ENCODE results near the gene YBX3. TPM values are rescaled to one million over a fixed set of nuclear protein-coding genes. Genes with fewer than 3 reads are reported as not detected.
A peak's percentile ranks its signal among the peaks of the same experiment; 100 is the strongest.

YBX3 gene
- total RNA-seq, 5 donors from 2014 or later (not counting 1 experiment from before 2014, with no cell fraction given) = 14.8 to 101 (median 44.2) TPM

DNA sequence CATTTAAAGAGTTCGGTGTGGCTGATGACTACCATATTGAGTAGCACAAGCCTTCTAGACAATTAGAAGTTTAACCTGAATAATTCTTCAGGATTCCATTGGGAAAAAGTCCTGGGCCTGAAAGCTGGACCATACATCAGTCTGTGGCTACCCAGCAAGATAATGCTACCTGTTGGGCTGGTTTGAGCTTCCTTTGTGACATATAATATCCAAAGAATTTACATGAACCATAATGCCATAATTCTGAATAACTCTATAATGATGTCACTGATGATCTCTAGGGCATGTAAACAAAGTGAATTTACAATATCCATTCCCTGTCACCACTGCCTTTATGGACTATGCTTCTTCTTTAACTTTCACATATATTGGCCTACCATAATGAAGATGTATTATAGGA is 3.8 kb upstream of the YBX3 start:
- peaks cover 4 to 14% of the 10 kb centered on the region in 2 experiments for H3K4me1 ChIP-seq (ENCODE audit: control insufficient read depth in 1 of 2, extremely low read depth in 1 of 2, insufficient read depth in 2 of 2, low read length in 2 of 2)
- no peaks in the 10 kb centered on the region for H3K9me3 ChIP-seq
- H3K27me3 Mint-ChIP-seq = peaks cover 25 to 50% of the 10 kb centered on the region in 2 donors
- H3K9me3 Mint-ChIP-seq = no peaks in the 10 kb centered on the region
- peaks cover 12 to 15% (median 13%) of the 10 kb centered on the region in 3 donors for H3K4me1 Mint-ChIP-seq
- WGBS (ENCODE audit: insufficient coverage) = 100% methylated on average over 1 of the region's 1 CpG
- ChIA-PET POLR2A (no interaction called here), CTCF (no interaction called here)
- no peak overlapping the region for H3K27ac ChIP-seq (ENCODE audit: low read length)
- DNase-seq (no peak), ATAC-seq (replicated peaks in 1 of 4) (no peak)
- H3K27me3 ChIP-seq (replicated peaks in 1 of 2; ENCODE audit: control insufficient read depth in 2 of 2, extremely low read depth in 1 of 2, insufficient read depth in 2 of 2, low read length in 1 of 2) = peaks cover 0 to 14% of the 10 kb centered on the region in 2 experiments
- no peak overlapping the region for H3K4me3 ChIP-seq (ENCODE audit: control insufficient read depth in 1 of 2, extremely low read depth in 1 of 2, low read length in 1 of 2)
- H3K4me3 Mint-ChIP-seq = no peak overlapping the region
- H3K36me3 Mint-ChIP-seq = no peaks in the 10 kb centered on the region
- no peak overlapping the region for H3K27ac Mint-ChIP-seq
- H3K36me3 ChIP-seq (ENCODE audit: control insufficient read depth in 2 of 2, extremely low read depth in 1 of 2, insufficient read depth in 1 of 2, low read length in 1 of 2) = no peaks in the 10 kb centered on the region

DNA sequence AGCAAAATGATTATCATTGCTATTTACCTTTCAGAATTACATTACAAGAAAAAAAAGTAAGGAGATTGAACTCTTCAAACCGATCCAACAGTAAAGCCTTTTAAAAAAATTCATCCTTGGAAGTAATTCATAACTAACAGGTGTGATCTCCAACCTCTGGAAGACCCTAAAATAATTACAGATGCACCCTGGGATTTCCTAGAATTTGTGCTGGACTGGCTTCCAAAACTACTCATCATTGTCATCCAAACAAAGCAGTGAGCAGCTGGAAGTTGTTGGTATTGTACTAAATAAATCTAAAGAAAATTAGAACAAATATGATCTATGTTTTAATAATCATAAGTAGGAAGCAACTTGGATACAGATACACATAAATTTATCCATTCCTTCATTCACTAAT is 1.9 kb upstream of the YBX3 start:
- no peaks in the 10 kb centered on the region for H3K9me3 ChIP-seq

DNA sequence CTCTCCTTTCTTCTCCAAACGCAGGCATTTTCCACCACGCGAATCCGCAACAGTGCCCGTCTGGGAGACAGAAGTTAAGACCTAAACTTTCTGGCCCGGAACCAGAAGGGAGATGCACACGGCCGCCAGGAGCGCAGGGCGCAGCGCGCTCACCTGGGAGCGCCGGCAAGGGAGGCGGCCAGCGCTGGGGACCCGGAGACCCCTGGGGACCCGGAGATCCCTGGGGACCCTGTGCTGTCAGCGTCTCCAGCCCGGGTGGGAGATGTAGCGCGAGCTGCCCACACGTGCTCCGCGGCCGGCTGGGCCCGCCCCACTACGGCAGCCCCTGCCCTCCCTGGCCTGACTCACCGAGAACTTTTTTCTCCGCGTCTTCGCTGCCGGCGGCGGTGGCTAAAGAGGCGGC is 620 bp downstream of the YBX3 start:
- no peaks in the 10 kb centered on the region for H3K36me3 Mint-ChIP-seq
- no peaks in the 10 kb centered on the region for H3K9me3 Mint-ChIP-seq

More for the DNA sequence above, 1.9 kb upstream of the YBX3 start:
- H3K36me3 ChIP-seq (ENCODE audit: control insufficient read depth in 2 of 2, extremely low read depth in 1 of 2, insufficient read depth in 1 of 2, low read length in 1 of 2) = no peaks in the 10 kb centered on the region
- H3K27me3 ChIP-seq (replicated peaks in 1 of 2; ENCODE audit: control insufficient read depth in 2 of 2, extremely low read depth in 1 of 2, insufficient read depth in 2 of 2, low read length in 1 of 2) = peaks cover 0 to 15% of the 10 kb centered on the region in 2 experiments
- WGBS (ENCODE audit: insufficient coverage) = no CpG with 5 or more reads among the region's 1 CpG
- no peaks in the 10 kb centered on the region for H3K36me3 Mint-ChIP-seq
- H3K9me3 Mint-ChIP-seq = no peaks in the 10 kb centered on the region
- H3K4me3 Mint-ChIP-seq = no peak overlapping the region
- ATAC-seq (replicated peaks in 1 of 4) (no peak), DNase-seq (no peak)
- no peak overlapping the region for H3K27ac Mint-ChIP-seq
- peaks cover 11 to 18% of the 10 kb centered on the region in 2 experiments for H3K4me1 ChIP-seq (ENCODE audit: control insufficient read depth in 1 of 2, extremely low read depth in 1 of 2, insufficient read depth in 2 of 2, low read length in 2 of 2)
- CTCF ChIA-PET = no interaction called here
- no peak overlapping the region for H3K4me3 ChIP-seq (ENCODE audit: control insufficient read depth in 1 of 2, extremely low read depth in 1 of 2, low read length in 1 of 2)
- peaks cover 32 to 53% of the 10 kb centered on the region in 2 donors for H3K27me3 Mint-ChIP-seq
- no peak overlapping the region for H3K27ac ChIP-seq (ENCODE audit: low read length)
- peaks cover 24 to 30% (median 27%) of the 10 kb centered on the region in 3 donors for H3K4me1 Mint-ChIP-seq
- POLR2A ChIA-PET = no interaction called here

DNA sequence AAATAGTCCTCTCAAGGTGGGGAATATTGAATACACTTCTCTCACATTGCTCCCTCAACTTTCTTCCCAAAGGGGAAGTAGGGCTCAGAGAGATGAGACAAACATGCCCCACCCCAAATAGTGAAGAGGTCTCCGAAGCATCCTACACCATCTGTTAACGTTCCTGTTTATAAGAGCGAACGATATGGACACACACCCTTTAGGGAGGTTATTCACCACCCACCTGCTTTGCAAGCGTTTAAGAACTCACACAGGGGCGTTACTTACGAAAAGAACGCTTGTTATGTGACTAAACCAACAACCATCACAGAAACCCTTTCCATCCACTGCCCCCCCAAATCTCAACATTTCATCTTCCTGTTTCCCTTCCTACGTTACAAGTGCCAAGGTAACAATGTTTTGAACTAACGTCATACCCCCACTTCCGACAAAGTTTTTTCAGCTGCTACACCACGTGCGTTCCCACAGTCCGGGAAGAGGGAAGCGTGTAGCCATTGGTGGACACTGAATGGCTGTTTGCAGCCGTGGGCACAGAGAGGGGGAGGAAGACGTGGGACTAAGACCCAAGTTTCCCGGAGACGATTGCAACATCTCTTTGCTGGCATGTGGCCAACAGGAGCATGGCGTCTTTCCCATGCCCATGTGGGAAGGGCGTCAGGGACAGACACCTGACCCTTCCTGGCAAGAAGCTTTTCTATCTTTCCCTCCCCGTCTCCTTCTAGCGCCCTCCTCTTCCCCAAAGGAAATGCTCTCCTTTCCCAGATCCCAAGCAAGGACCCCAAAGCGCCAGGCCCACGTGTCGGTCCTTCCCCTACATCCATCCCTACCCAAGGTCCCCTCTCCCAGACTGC is 1.2 kb downstream of the YBX3 start:
- DNase-seq (peak; percentile 8 to 86 (median 59)), ATAC-seq (replicated peaks in 1 of 4) (peak; percentile 33 to 79 (median 51))
- Mint-ChIP-seq H3K9me3 (no peaks in the 10 kb centered on the region), H3K27me3 (peaks cover 29 to 56% of the 10 kb centered on the region in 2 donors), H3K36me3 (no peaks in the 10 kb centered on the region), H3K4me1 (peaks cover 24 to 32% (median 27%) of the 10 kb centered on the region in 3 donors), H3K27ac (peak overlapping the region; percentile 63 to 80), H3K4me3 (peak overlapping the region; percentile 88 to 90 (median 88))
- ChIA-PET CTCF (no interaction called here), POLR2A (interaction anchor here in 1 of 2 donors (0.7 kb wide), 1 partner anchor 107 kb away, joined by 4 read pairs; no protein-coding TSS in a partner anchor)
- no peaks in the 10 kb centered on the region for H3K36me3 ChIP-seq (ENCODE audit: control insufficient read depth in 2 of 2, extremely low read depth in 1 of 2, insufficient read depth in 1 of 2, low read length in 1 of 2)
- peak overlapping the region; percentile 66 to 91 for H3K4me3 ChIP-seq (ENCODE audit: control insufficient read depth in 1 of 2, extremely low read depth in 1 of 2, low read length in 1 of 2)
- peaks cover 0 to 11% of the 10 kb centered on the region in 2 experiments for H3K27me3 ChIP-seq (replicated peaks in 1 of 2; ENCODE audit: control insufficient read depth in 2 of 2, extremely low read depth in 1 of 2, insufficient read depth in 2 of 2, low read length in 1 of 2)
- H3K4me1 ChIP-seq (ENCODE audit: control insufficient read depth in 1 of 2, extremely low read depth in 1 of 2, insufficient read depth in 2 of 2, low read length in 2 of 2) = peaks cover 13 to 18% of the 10 kb centered on the region in 2 experiments
- H3K9me3 ChIP-seq = no peaks in the 10 kb centered on the region
- peak overlapping the region; percentile 80 for H3K27ac ChIP-seq (ENCODE audit: low read length)
- 2% methylated on average over 23 of the region's 26 CpGs for WGBS (ENCODE audit: insufficient coverage)

More for the DNA sequence above, 620 bp downstream of the YBX3 start:
- H3K9me3 ChIP-seq = no peaks in the 10 kb centered on the region
- H3K4me1 ChIP-seq (ENCODE audit: control insufficient read depth in 1 of 2, extremely low read depth in 1 of 2, insufficient read depth in 2 of 2, low read length in 2 of 2) = peaks cover 13 to 18% of the 10 kb centered on the region in 2 experiments
- H3K4me1 Mint-ChIP-seq = peaks cover 24 to 30% (median 27%) of the 10 kb centered on the region in 3 donors
- peak overlapping the region; percentile 66 to 91 for H3K4me3 ChIP-seq (ENCODE audit: control insufficient read depth in 1 of 2, extremely low read depth in 1 of 2, low read length in 1 of 2)
- H3K27me3 Mint-ChIP-seq = peaks cover 26 to 55% of the 10 kb centered on the region in 2 donors
- peaks cover 0 to 11% of the 10 kb centered on the region in 2 experiments for H3K27me3 ChIP-seq (replicated peaks in 1 of 2; ENCODE audit: control insufficient read depth in 2 of 2, extremely low read depth in 1 of 2, insufficient read depth in 2 of 2, low read length in 1 of 2)
- peak in 33 of 35 experiments; percentile 6 to 67 (median 28) for DNase-seq
- ChIA-PET POLR2A (interaction anchor here in 1 of 2 donors (0.7 kb wide), 1 partner anchor 108 kb away, joined by 4 read pairs; no protein-coding TSS in a partner anchor), CTCF (no interaction called here)
- no peaks in the 10 kb centered on the region for H3K36me3 ChIP-seq (ENCODE audit: control insufficient read depth in 2 of 2, extremely low read depth in 1 of 2, insufficient read depth in 1 of 2, low read length in 1 of 2)
- WGBS (ENCODE audit: insufficient coverage) = under 1% methylated on average over 36 of the region's 36 CpGs
- peak overlapping the region; percentile 88 to 90 (median 88) for H3K4me3 Mint-ChIP-seq
- peak overlapping the region; percentile 63 to 80 for H3K27ac Mint-ChIP-seq
- peak; percentile 51 to 69 (median 63) for ATAC-seq (replicated peaks in 1 of 4)
- H3K27ac ChIP-seq (ENCODE audit: low read length) = peak overlapping the region; percentile 80

DNA sequence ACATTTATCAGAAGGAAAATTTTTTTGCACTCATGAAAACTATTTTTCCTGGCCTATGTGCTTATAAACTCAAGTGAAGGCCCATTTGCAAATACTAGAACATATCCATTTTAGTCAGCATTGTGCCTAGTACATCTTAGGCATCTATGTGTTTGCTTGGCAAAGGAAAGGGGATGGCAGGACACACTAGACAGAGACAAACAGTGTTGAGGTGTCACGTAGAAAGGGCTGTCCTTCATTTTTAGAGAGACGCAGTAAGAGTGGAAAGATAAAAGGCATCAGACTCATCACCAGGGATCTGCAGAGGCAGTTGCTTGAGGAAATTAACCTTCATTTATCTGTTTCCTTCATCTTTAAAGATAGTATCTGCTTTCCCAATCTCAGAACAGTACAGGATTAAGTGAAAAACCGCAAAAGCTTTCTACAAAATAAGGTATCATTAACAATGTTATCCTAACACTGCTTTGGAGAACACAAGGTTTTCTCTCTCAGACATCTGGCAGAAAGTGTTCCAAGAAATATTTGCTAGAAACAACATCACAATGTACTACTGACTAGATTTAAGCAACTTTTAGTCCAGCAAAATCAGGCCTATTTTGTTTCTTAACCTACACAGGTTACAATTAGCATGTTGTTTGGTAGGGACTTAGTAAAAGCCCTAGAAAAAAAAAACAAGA is 2.0 kb downstream of the YBX3 start:
- Histone ChIP-seq H3K4me1 (ENCODE audit: control insufficient read depth in 1 of 2, extremely low read depth in 1 of 2, insufficient read depth in 2 of 2, low read length in 2 of 2) (peaks cover 13 to 18% of the 10 kb centered on the region in 2 experiments), H3K27ac (ENCODE audit: low read length) (peak overlapping the region; percentile 48), H3K36me3 (ENCODE audit: control insufficient read depth in 2 of 2, extremely low read depth in 1 of 2, insufficient read depth in 1 of 2, low read length in 1 of 2) (no peaks in the 10 kb centered on the region), H3K27me3 (replicated peaks in 1 of 2; ENCODE audit: control insufficient read depth in 2 of 2, extremely low read depth in 1 of 2, insufficient read depth in 2 of 2, low read length in 1 of 2) (peaks cover 0 to 11% of the 10 kb centered on the region in 2 experiments), H3K9me3 (no peaks in the 10 kb centered on the region), H3K4me3 (ENCODE audit: control insufficient read depth in 1 of 2, extremely low read depth in 1 of 2, low read length in 1 of 2) (peak overlapping the region in 1 of 2 donors; percentile 66)
- Mint-ChIP-seq H3K27me3 (peaks cover 26 to 59% of the 10 kb centered on the region in 2 donors), H3K4me3 (peak overlapping the region; percentile 88 to 90 (median 88)), H3K27ac (no peak overlapping the region), H3K9me3 (no peaks in the 10 kb centered on the region), H3K4me1 (peaks cover 26 to 36% (median 31%) of the 10 kb centered on the region in 3 donors), H3K36me3 (no peaks in the 10 kb centered on the region)
- CTCF ChIA-PET = no interaction called here
- 43% methylated on average over 1 of the region's 3 CpGs for WGBS (ENCODE audit: insufficient coverage)
- no peak for ATAC-seq (replicated peaks in 1 of 4)
- DNase-seq = no peak
- POLR2A ChIA-PET = no interaction called here

DNA sequence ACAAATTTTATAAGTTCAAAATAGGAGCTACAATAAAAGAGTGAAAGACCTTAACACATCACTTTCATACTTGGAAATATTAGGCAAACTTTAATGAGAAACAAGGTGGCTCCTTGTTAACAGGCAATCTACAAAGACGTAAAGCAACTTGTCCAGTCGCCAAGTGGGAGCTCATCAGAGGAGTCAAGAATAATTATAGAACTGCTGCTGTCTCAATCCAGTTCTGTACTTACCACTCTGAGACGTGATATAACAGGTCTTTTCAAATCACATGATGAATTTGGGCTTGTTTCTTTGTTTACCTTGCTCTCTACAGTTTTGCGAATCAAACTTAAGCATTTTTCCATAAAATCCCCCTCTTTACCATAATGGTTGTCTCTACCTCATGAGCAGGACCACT is 3.6 kb downstream of the YBX3 start:
- no peaks in the 10 kb centered on the region for H3K9me3 ChIP-seq
- 88% methylated on average over 4 of the region's 4 CpGs for WGBS (ENCODE audit: insufficient coverage)
- peaks cover 35 to 43% (median 40%) of the 10 kb centered on the region in 3 donors for H3K4me1 Mint-ChIP-seq
- ChIA-PET POLR2A (interaction anchor here in 1 of 2 donors (0.6 kb wide), 1 partner anchor 47 kb away, joined by 4 read pairs; no protein-coding TSS in a partner anchor), CTCF (interaction anchor here in 1 of 2 donors (0.8 to 1.2 kb wide), 2 partner anchors 30 to 38 kb away, joined by 3 read pairs; no protein-coding TSS in a partner anchor)
- no peaks in the 10 kb centered on the region for H3K9me3 Mint-ChIP-seq
- H3K27me3 ChIP-seq (replicated peaks in 1 of 2; ENCODE audit: control insufficient read depth in 2 of 2, extremely low read depth in 1 of 2, insufficient read depth in 2 of 2, low read length in 1 of 2) = peaks cover 0 to 11% of the 10 kb centered on the region in 2 experiments
- no peak overlapping the region for H3K4me3 Mint-ChIP-seq
- H3K27ac ChIP-seq (ENCODE audit: low read length) = no peak overlapping the region
- ATAC-seq (replicated peaks in 1 of 4) = no peak
- H3K27me3 Mint-ChIP-seq = peaks cover 28 to 59% of the 10 kb centered on the region in 2 donors
- peaks cover 0 to 2% of the 10 kb centered on the region in 2 donors for H3K36me3 ChIP-seq (ENCODE audit: control insufficient read depth in 2 of 2, extremely low read depth in 1 of 2, insufficient read depth in 1 of 2, low read length in 1 of 2)
- H3K36me3 Mint-ChIP-seq = no peaks in the 10 kb centered on the region
- H3K4me3 ChIP-seq (ENCODE audit: control insufficient read depth in 1 of 2, extremely low read depth in 1 of 2, low read length in 1 of 2) = no peak overlapping the region
- H3K27ac Mint-ChIP-seq = no peak overlapping the region
- no peak for DNase-seq
- peaks cover 22 to 23% of the 10 kb centered on the region in 2 experiments for H3K4me1 ChIP-seq (ENCODE audit: control insufficient read depth in 1 of 2, extremely low read depth in 1 of 2, insufficient read depth in 2 of 2, low read length in 2 of 2)
